ENCODE data around the gene PRLHR. TPM values are rescaled to one million over a fixed set of nuclear protein-coding genes. Genes with fewer than 3 reads are reported as not detected.
A peak's percentile ranks its signal among the peaks of the same experiment; 100 is the strongest.

The PRLHR gene
- total RNA-seq, 6 donors from 2014 or later: 2.1 TPM; not detected in 5

- Histone ChIP-seq H3K27ac (no peak overlapping the region), H3K36me3 (no peaks in the 10 kb centered on the region), H3K4me3 (no peak overlapping the region), H3K9me3 (no peaks in the 10 kb centered on the region), H3K4me1 (no peaks in the 10 kb centered on the region), H3K27me3 (no peaks in the 10 kb centered on the region)
- no peak for ATAC-seq (ENCODE audit: low FRiP score in 2 of 2)
- 89 to 99% methylated on average over 3 of the region's 3 CpGs for WGBS, 2 donors
- DNase-seq: no peak
- no peak for TF ChIP-seq POLR2AphosphoS5 (IDR thresholded peaks at IDR 0.05)
- TF ChIP-seq POLR2A (IDR thresholded peaks at IDR 0.05): no peak
- no peak for TF ChIP-seq CTCF (IDR thresholded peaks at IDR 0.05)
- no peak for TF ChIP-seq EP300 (IDR thresholded peaks at IDR 0.05)
Observed at GRCh38 chr10:118582511-118582910, 12.9 kb downstream of the PRLHR start.

- H3K27me3 ChIP-seq: no peaks in the 10 kb centered on the region
- H3K4me3 ChIP-seq: no peak overlapping the region
- DNase-seq (no peak), ATAC-seq (ENCODE audit: low FRiP score in 2 of 2) (no peak)
- 44 to 62% methylated on average over 3 to 4 of the region's 4 CpGs for WGBS, 2 donors
- H3K36me3 ChIP-seq: no peaks in the 10 kb centered on the region
- no peak for TF ChIP-seq POLR2A (IDR thresholded peaks at IDR 0.05)
- no peak for TF ChIP-seq POLR2AphosphoS5 (IDR thresholded peaks at IDR 0.05)
- TF ChIP-seq CTCF (IDR thresholded peaks at IDR 0.05): no peak
- no peak for TF ChIP-seq EP300 (IDR thresholded peaks at IDR 0.05)
- no peaks in the 10 kb centered on the region for H3K9me3 ChIP-seq
- H3K27ac ChIP-seq: no peak overlapping the region
- no peaks in the 10 kb centered on the region for H3K4me1 ChIP-seq
Observed at GRCh38 chr10:118581340-118581739, 14.1 kb downstream of the PRLHR start.

- Histone ChIP-seq H3K9me3 (no peaks in the 10 kb centered on the region), H3K4me3 (no peak overlapping the region), H3K27ac (no peak overlapping the region), H3K36me3 (no peaks in the 10 kb centered on the region), H3K27me3 (no peaks in the 10 kb centered on the region), H3K4me1 (no peaks in the 10 kb centered on the region)
- WGBS, 2 donors: 74 to 76% methylated on average over 8 of the region's 8 CpGs
- no peak for DNase-seq
- no peak for ATAC-seq (ENCODE audit: low FRiP score in 2 of 2)
- TF ChIP-seq CTCF (IDR thresholded peaks at IDR 0.05) (no peak), POLR2AphosphoS5 (IDR thresholded peaks at IDR 0.05) (no peak), POLR2A (IDR thresholded peaks at IDR 0.05) (no peak), EP300 (IDR thresholded peaks at IDR 0.05) (no peak)
Observed at GRCh38 chr10:118580702-118581101, 14.7 kb downstream of the PRLHR start.

GRCh38 chr10:118573512-118573911 lies 21.9 kb downstream of the PRLHR start:
- DNase-seq: no peak
- Histone ChIP-seq H3K4me3 (no peak overlapping the region), H3K9me3 (no peaks in the 10 kb centered on the region), H3K27ac (no peak overlapping the region), H3K4me1 (peaks cover 0 to 6% (median 2%) of the 10 kb centered on the region in 4 donors), H3K36me3 (no peaks in the 10 kb centered on the region), H3K27me3 (no peaks in the 10 kb centered on the region)
- ATAC-seq (ENCODE audit: low FRiP score in 2 of 2): no peak
- TF ChIP-seq CTCF (IDR thresholded peaks at IDR 0.05) (no peak), EP300 (IDR thresholded peaks at IDR 0.05) (no peak)

GRCh38 chr10:118572256-118573041 lies 23.0 kb downstream of the PRLHR start:
- Histone ChIP-seq H3K4me3 (no peak overlapping the region), H3K36me3 (no peaks in the 10 kb centered on the region), H3K4me1 (peaks cover 0 to 8% (median 5%) of the 10 kb centered on the region in 4 donors), H3K27me3 (no peaks in the 10 kb centered on the region), H3K9me3 (no peaks in the 10 kb centered on the region), H3K27ac (no peak overlapping the region)
- peak in 1 of 2 donors; percentile 49 for ATAC-seq (ENCODE audit: low FRiP score in 2 of 2)
- TF ChIP-seq POLR2AphosphoS5 (IDR thresholded peaks at IDR 0.05) (no peak), CTCF (IDR thresholded peaks at IDR 0.05) (no peak), EP300 (IDR thresholded peaks at IDR 0.05) (no peak), POLR2A (IDR thresholded peaks at IDR 0.05) (no peak)
- no peak for DNase-seq
- 73 to 87% methylated on average over 5 to 11 of the region's 11 CpGs for WGBS, 2 donors

Measured in upper lobe of left lung (tissue), 6 donors.